ENCODE measurements around the gene BTN2A1.

DNA sequence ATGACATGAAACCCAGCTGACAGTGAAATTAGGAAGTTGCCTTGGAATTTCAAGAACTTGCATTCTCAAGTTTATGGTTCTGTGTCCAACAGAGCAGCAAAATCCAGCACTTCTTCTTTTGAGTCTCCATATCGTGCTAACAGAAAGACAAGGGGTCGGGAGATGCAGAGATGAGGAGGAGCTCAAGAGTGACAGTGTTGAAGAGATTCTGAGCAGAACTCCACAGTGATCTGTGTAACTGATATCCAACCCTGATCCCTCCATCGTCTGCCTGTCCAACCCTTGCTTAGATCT is 21.2 kb downstream of the BTN2A1 start:
- TF ChIP-seq, protein P1, sequence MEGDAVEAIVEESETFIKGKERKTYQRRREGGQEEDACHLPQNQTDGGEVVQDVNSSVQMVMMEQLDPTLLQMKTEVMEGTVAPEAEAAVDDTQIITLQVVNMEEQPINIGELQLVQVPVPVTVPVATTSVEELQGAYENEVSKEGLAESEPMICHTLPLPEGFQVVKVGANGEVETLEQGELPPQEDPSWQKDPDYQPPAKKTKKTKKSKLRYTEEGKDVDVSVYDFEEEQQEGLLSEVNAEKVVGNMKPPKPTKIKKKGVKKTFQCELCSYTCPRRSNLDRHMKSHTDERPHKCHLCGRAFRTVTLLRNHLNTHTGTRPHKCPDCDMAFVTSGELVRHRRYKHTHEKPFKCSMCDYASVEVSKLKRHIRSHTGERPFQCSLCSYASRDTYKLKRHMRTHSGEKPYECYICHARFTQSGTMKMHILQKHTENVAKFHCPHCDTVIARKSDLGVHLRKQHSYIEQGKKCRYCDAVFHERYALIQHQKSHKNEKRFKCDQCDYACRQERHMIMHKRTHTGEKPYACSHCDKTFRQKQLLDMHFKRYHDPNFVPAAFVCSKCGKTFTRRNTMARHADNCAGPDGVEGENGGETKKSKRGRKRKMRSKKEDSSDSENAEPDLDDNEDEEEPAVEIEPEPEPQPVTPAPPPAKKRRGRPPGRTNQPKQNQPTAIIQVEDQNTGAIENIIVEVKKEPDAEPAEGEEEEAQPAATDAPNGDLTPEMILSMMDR (IDR thresholded peaks at IDR 0.05): no peak
- no peak for TF ChIP-seq POLR2A (IDR thresholded peaks at IDR 0.05)
- TF ChIP-seq POLR2AphosphoS5 (IDR thresholded peaks at IDR 0.05): no peak

Measured in gastroesophageal sphincter (tissue), 3 donors.